ENCODE measurements around the gene FAM20A.
A peak's percentile ranks its signal among the peaks of the same experiment; 100 is the strongest.

Gene FAM20A

GRCh38 chr17:68539548-68540467 lies 61.4 kb downstream of the FAM20A start:
- no peak overlapping the region for H3K4me3 ChIP-seq (ENCODE audit: low read depth, low read length)
- peak; percentile 43; the same call in 1 of the 2 replicates for TF ChIP-seq CTCF (IDR thresholded peaks at IDR 0.05; ENCODE audit: borderline replicate concordance, insufficient read depth, low read depth, low read length)

- no peak for TF ChIP-seq CTCF (IDR thresholded peaks at IDR 0.05; ENCODE audit: borderline replicate concordance, insufficient read depth, low read depth, low read length)
- H3K4me3 ChIP-seq (ENCODE audit: low read depth, low read length): no peak overlapping the region
These were observed 65.2 kb downstream of the FAM20A start for GRCh38 chr17:68535922-68536321.

- H3K4me3 ChIP-seq (ENCODE audit: low read depth, low read length): no peak overlapping the region
- no peak for TF ChIP-seq CTCF (IDR thresholded peaks at IDR 0.05; ENCODE audit: borderline replicate concordance, insufficient read depth, low read depth, low read length)
These were observed 66.5 kb downstream of the FAM20A start for GRCh38 chr17:68534695-68535088.

- H3K4me3 ChIP-seq (ENCODE audit: low read depth, low read length): no peak overlapping the region
- TF ChIP-seq CTCF (IDR thresholded peaks at IDR 0.05; ENCODE audit: borderline replicate concordance, insufficient read depth, low read depth, low read length): no peak
These were observed 67.1 kb downstream of the FAM20A start for GRCh38 chr17:68533887-68534694.

GRCh38 chr17:68532826-68533225 lies 68.3 kb downstream of the FAM20A start:
- no peak overlapping the region for H3K4me3 ChIP-seq (ENCODE audit: low read depth, low read length)
- no peak for TF ChIP-seq CTCF (IDR thresholded peaks at IDR 0.05; ENCODE audit: borderline replicate concordance, insufficient read depth, low read depth, low read length)

GRCh38 chr17:68531252-68531651 lies 69.9 kb downstream of the FAM20A start:
- TF ChIP-seq CTCF (IDR thresholded peaks at IDR 0.05; ENCODE audit: borderline replicate concordance, insufficient read depth, low read depth, low read length): no peak
- H3K4me3 ChIP-seq (ENCODE audit: low read depth, low read length): no peak overlapping the region
